Fibroblast of pulmonary artery (primary cell): ENCODE data around the gene FHIP1A.

Experiments
- DNase-seq: peaks from one replicate; pipeline ENCODE4 v3.0.0-alpha.2; 2010; ENCODE audit warnings: low read depth
- H3K4me3 ChIP-seq: replicated peaks from 2 replicates; pipeline ENCODE4 v1.5.1; 2011; ENCODE audit warnings: low read depth, mild to moderate bottlenecking, control low read depth, low read length, moderate library complexity
- CTCF ChIP-seq: IDR thresholded peaks from 2 replicates; pipeline ENCODE4 v1.5.1; 2011; ENCODE audit warnings: mild to moderate bottlenecking, control low read depth, low read length, inconsistent platforms; ENCODE audit errors: missing control alignments

FHIP1A gene

GRCh38 chr4:151436093-151436518 is 27.1 kb downstream of the FHIP1A start:
- TF ChIP-seq CTCF = no peak
- no peak overlapping the region for H3K4me3 ChIP-seq
- DNase-seq = no peak

DNA sequence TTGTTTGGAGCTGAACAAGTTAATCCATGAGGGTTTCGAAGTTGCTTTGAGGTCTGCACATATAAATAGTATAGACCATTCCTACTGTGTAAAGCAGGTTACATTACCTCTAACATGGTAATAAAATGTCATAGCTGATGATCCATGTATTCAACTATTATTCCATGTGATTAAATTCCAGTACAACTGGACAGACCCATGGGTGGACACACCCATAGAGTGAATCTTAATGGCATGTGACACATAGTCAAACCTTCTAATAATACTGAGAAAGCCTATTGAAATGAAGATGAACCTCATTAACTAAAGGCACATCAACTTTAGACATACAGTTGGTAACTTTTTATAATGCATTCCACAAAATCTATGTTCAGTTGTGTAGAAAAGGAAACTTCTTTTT is 28.5 kb downstream of the FHIP1A start:
- no peak overlapping the region for H3K4me3 ChIP-seq

DNA sequence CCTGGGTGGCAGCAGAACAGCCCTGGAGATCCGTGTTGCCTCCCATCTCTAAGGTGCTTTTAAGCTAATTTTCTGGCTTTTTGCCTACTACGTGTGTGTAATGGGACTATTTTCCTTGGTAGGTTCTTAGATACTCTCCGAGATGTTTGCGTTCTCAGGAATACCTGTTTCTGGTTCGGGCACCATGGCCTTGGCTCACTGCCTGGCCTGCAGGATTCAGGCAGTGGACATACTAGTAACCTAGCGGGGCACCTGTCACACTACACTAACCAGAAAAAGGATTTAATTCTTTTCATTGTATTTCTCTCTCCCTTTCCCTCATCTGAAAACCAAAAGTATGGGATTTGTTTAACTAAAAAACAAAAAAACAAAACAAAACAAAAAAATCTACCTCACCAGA is 29.2 kb downstream of the FHIP1A start:
- TF ChIP-seq CTCF = no peak
- no peak for DNase-seq

More for the DNA sequence above, 28.5 kb downstream of the FHIP1A start:
- DNase-seq = no peak
- no peak for TF ChIP-seq CTCF

DNA sequence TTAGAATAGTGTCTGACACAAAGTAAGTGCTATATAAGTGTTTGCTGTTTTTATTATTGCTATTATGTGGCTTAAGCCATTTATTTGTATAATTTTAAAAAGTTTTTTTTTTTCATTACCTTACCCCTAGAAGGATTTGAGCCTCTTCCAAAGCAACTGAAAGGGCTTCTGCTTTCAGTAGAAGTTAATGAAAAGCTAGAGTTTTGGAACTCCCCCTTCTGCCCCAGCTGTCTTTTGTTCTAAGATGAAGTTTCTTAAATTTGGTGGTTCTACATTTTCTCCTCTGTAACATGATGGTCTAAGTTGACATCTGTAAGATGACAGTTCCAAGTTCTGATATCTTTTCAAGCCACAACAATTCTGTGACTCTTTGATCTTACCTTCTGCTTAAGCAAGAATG is 30.3 kb downstream of the FHIP1A start:
- H3K4me3 ChIP-seq = no peak overlapping the region
- no peak for DNase-seq
- no peak for TF ChIP-seq CTCF

More for the DNA sequence above, 29.2 kb downstream of the FHIP1A start:
- no peak overlapping the region for H3K4me3 ChIP-seq

DNA sequence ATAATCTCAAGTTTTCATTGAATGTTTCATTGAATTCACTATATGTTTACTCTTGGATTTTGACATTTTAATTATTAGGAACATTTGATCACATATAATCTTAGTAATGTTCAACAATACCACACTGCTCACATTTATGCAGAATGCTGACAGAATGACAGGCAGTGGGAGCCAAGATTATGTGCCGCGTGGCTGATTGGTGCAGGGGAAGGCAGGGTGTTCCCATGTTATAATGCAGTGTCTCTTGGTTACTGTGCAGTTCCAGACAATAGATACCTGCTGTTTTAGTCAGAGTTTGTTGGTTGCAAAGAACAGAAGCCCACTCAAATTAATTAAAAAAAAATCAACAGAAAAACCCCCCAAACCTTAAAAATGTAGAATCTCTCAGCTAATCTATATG is 33.0 kb downstream of the FHIP1A start:
- no peak for TF ChIP-seq CTCF
- H3K4me3 ChIP-seq = no peak overlapping the region
- DNase-seq = no peak

- no peak for DNase-seq
- H3K4me3 ChIP-seq = no peak overlapping the region
- TF ChIP-seq CTCF = no peak
These were observed 34.3 kb downstream of the FHIP1A start for GRCh38 chr4:151443247-151443646.

- no peak for TF ChIP-seq CTCF
- H3K4me3 ChIP-seq = no peak overlapping the region
- DNase-seq = no peak
These were observed 34.8 kb downstream of the FHIP1A start for GRCh38 chr4:151443752-151444151.
